ENCODE measurements around the gene FYCO1. TPM values are rescaled to one million over a fixed set of nuclear protein-coding genes. Genes with fewer than 3 reads are reported as not detected.

FYCO1 gene
- total and polyA plus RNA-seq, 9 of the 15 experiments (the other 6 are each of a cell fraction or from before 2014, with no cell fraction given), result 2.1 to 13.8 (median 7.4) TPM

GRCh38 chr3:45873036-45873435, 122.6 kb downstream of the FYCO1 start (continued):
- no peak for TF ChIP-seq RBM14 (IDR thresholded peaks at IDR 0.05; ENCODE audit: borderline replicate concordance, insufficient read depth, low read depth, low read length)
- TF ChIP-seq ZNF445 (CRISPR knock-in tag; IDR thresholded peaks at IDR 0.05; ENCODE audit: low read depth), result no peak
- no peak for TF ChIP-seq FIP1L1 (IDR thresholded peaks at IDR 0.05; ENCODE audit: low read depth, low read length, poor library complexity, severe bottlenecking)
- TF ChIP-seq U2AF2 (optimal IDR thresholded peaks at IDR 0.05; ENCODE audit: low read depth, low read length), result no peak

GRCh38 chr3:45872569-45872968, 123.1 kb downstream of the FYCO1 start:
- intact Hi-C loops (cut with micrococcal nuclease) (no loop called here), in situ Hi-C loops (cut with MboI) (no loop called here)
- no peak overlapping the region for H3K4me3 ChIP-seq
- H3K36me3 ChIP-seq (ENCODE audit: control insufficient read depth, insufficient read depth, low read length), result no peaks in the 10 kb centered on the region
- no peaks in the 10 kb centered on the region for H3K9me1 ChIP-seq (ENCODE audit: control insufficient read depth, insufficient read depth, low read length)
- no peak for TF ChIP-seq KDM5B (IDR thresholded peaks at IDR 0.05; ENCODE audit: insufficient replicate concordance, low read depth, low read length)
- TF ChIP-seq CBX2 (IDR thresholded peaks at IDR 0.05; ENCODE audit: insufficient read depth, low read length, poor library complexity, severe bottlenecking), result no peak
- no peak for TF ChIP-seq RBM15 (IDR thresholded peaks at IDR 0.05; ENCODE audit: insufficient read depth, low read length)
- no peak for TF ChIP-seq STAT5B (CRISPR knock-in tag; IDR thresholded peaks at IDR 0.05)
- no peak for TF ChIP-seq TCF7L2 (IDR thresholded peaks at IDR 0.05; ENCODE audit: low read depth, low read length)
- no peak for TF ChIP-seq ARHGAP35 (IDR thresholded peaks at IDR 0.05; ENCODE audit: partially characterized antibody)
- TF ChIP-seq PHF8 (IDR thresholded peaks at IDR 0.05; ENCODE audit: borderline replicate concordance, low read length), result no peak
- no peak for TF ChIP-seq ZBTB7A (IDR thresholded peaks at IDR 0.05; ENCODE audit: borderline replicate concordance, control insufficient read depth, low read depth, low read length)
- H3K9me3 ChIP-seq (replicated peaks; ENCODE audit: control insufficient read depth, insufficient read depth, low read depth, low read length), result no peaks in the 10 kb centered on the region
- peaks cover 0 to 4% of the 10 kb centered on the region in 2 experiments; a peak in 1 of 5 replicates for H3K4me1 ChIP-seq (replicated peaks in 1 of 2; ENCODE audit: control insufficient read depth in 2 of 2, insufficient read depth in 2 of 2, low read length in 2 of 2)
- no peak overlapping the region for H3K9ac ChIP-seq (ENCODE audit: insufficient read depth in 1 of 2, low read depth in 2 of 2, low read length in 2 of 2)
- WGBS (ENCODE audit: insufficient coverage, low coverage, missing lambda C conversion rate), result 9% methylated on average over 2 of the region's 2 CpGs
- DNase-seq (ENCODE audit: extremely low read depth in 1 of 4, low spot score in 3 of 4) (no peak), ATAC-seq (no peak), FAIRE-seq (no peak)
- ChIA-PET POLR2A (no interaction called here), CTCF (ENCODE audit: low intra/inter-chr PET ratio) (no interaction called here)
- no peaks in the 10 kb centered on the region for H3K79me2 ChIP-seq (ENCODE audit: control insufficient read depth, insufficient read depth, low read length)
- H3K27ac ChIP-seq (ENCODE audit: extremely low read depth, low read depth, low read length), result no peak overlapping the region
- H2AFZ ChIP-seq (ENCODE audit: low read depth, low read length), result no peak overlapping the region
- H3K4me2 ChIP-seq (ENCODE audit: insufficient read depth, low read length), result no peak overlapping the region
- no peaks in the 10 kb centered on the region for H4K20me1 ChIP-seq (replicated peaks; ENCODE audit: control insufficient read depth, insufficient read depth, low read length)
- H3K27me3 ChIP-seq (ENCODE audit: control insufficient read depth in 2 of 2, insufficient read depth in 2 of 2, low read length in 2 of 2), result peaks cover 0 to 14% of the 10 kb centered on the region in 2 experiments; a peak in 3 of 5 replicates
- BruUV-seq (replicated peaks), result no TSS peak

Data from K562 (cell line).